OCI-LY1 (cell line): Measurements from ENCODE around the gene PRR3.

Experiments
- CTCF ChIP-seq: fragments of 200-600 bp; sonication (generic), shearing (Covaris generic); IDR thresholded peaks from 2 replicates; pipeline ENCODE4 v1.5.1; 2017; ENCODE audit warnings: mild to moderate bottlenecking, antibody characterized with exemption, low read length, moderate library complexity, mixed read lengths
- EZH2 ChIP-seq: fragments of 200-600 bp; sonication (generic), shearing (Covaris generic); IDR thresholded peaks from 2 replicates; pipeline ENCODE4 v1.8.0; 2017; ENCODE audit warnings: borderline replicate concordance, mixed run types, mild to moderate bottlenecking, antibody characterized with exemption, low read length, moderate library complexity, mixed read lengths

GRCh38 chr6:30554404-30554803 is 2.7 kb upstream of the PRR3 start:
- no peak for TF ChIP-seq CTCF
- TF ChIP-seq EZH2 = no peak
